Measurements from ENCODE around the gene PKDCC.
"Not testable (repeated sequence)": the region's sequence is repeated elsewhere in the genome, so short reads cannot be mapped to it uniquely, and the experiment has no call there.

PKDCC gene

GRCh38 chr2:42060028-42060427 lies 12.2 kb downstream of the PKDCC start:
- Mint-ChIP-seq H3K9me3 (no peaks in the 10 kb centered on the region), H3K27ac (no peak overlapping the region), H3K4me1 (no peaks in the 10 kb centered on the region), H3K4me3 (no peak overlapping the region), H3K27me3 (peaks cover 4 to 14% of the 10 kb centered on the region in 2 donors), H3K36me3 (no peaks in the 10 kb centered on the region)
- no peak for ATAC-seq (replicated peaks)
- DNase-seq: no peak

GRCh38 chr2:42060718-42061619 lies 13.1 kb downstream of the PKDCC start:
- DNase-seq: no peak
- no peaks in the 10 kb centered on the region for H3K36me3 Mint-ChIP-seq
- H3K9me3 Mint-ChIP-seq: no peaks in the 10 kb centered on the region
- H3K4me3 Mint-ChIP-seq: no peak overlapping the region
- ATAC-seq (replicated peaks): no peak
- no peak overlapping the region for H3K27ac Mint-ChIP-seq
- no peaks in the 10 kb centered on the region for H3K4me1 Mint-ChIP-seq
- peaks cover 4 to 14% of the 10 kb centered on the region in 2 donors for H3K27me3 Mint-ChIP-seq

GRCh38 chr2:42061839-42062238 lies 14.0 kb downstream of the PKDCC start:
- peaks cover 4 to 14% of the 10 kb centered on the region in 2 donors for H3K27me3 Mint-ChIP-seq
- no peak overlapping the region for H3K4me3 Mint-ChIP-seq
- H3K9me3 Mint-ChIP-seq: no peaks in the 10 kb centered on the region
- H3K4me1 Mint-ChIP-seq: no peaks in the 10 kb centered on the region
- H3K27ac Mint-ChIP-seq: no peak overlapping the region
- no peak for ATAC-seq (replicated peaks)
- no peaks in the 10 kb centered on the region for H3K36me3 Mint-ChIP-seq
- no peak for DNase-seq

GRCh38 chr2:42063431-42064171 lies 15.8 kb downstream of the PKDCC start:
- Mint-ChIP-seq H3K4me1 (no peaks in the 10 kb centered on the region), H3K27ac (no peak overlapping the region), H3K4me3 (no peak overlapping the region), H3K36me3 (no peaks in the 10 kb centered on the region), H3K9me3 (no peaks in the 10 kb centered on the region), H3K27me3 (peaks cover 11 to 24% of the 10 kb centered on the region in 2 donors)
- no peak for DNase-seq
- ATAC-seq (replicated peaks): no peak

- Mint-ChIP-seq H3K4me3 (no peak overlapping the region), H3K4me1 (no peaks in the 10 kb centered on the region), H3K27ac (no peak overlapping the region), H3K9me3 (no peaks in the 10 kb centered on the region), H3K27me3 (peaks cover 18 to 31% of the 10 kb centered on the region in 2 donors), H3K36me3 (no peaks in the 10 kb centered on the region)
- no peak for ATAC-seq (replicated peaks)
- DNase-seq: no peak
Measured at GRCh38 chr2:42064417-42064942, 16.7 kb downstream of the PKDCC start.

GRCh38 chr2:42065753-42066152 lies 17.9 kb downstream of the PKDCC start:
- peaks cover 22 to 43% of the 10 kb centered on the region in 2 donors for H3K27me3 Mint-ChIP-seq
- not testable (repeated sequence) for ATAC-seq (replicated peaks); H3K36me3 Mint-ChIP-seq; H3K27ac Mint-ChIP-seq; H3K9me3 Mint-ChIP-seq; H3K4me3 Mint-ChIP-seq; DNase-seq; H3K4me1 Mint-ChIP-seq

GRCh38 chr2:42067001-42067400 lies 19.2 kb downstream of the PKDCC start:
- not testable (repeated sequence) for H3K4me1 Mint-ChIP-seq; ATAC-seq (replicated peaks); H3K27ac Mint-ChIP-seq; H3K4me3 Mint-ChIP-seq; H3K36me3 Mint-ChIP-seq; DNase-seq; H3K9me3 Mint-ChIP-seq
- peaks cover 22 to 42% of the 10 kb centered on the region in 2 donors for H3K27me3 Mint-ChIP-seq

GRCh38 chr2:42067521-42067920 lies 19.7 kb downstream of the PKDCC start:
- no peaks in the 10 kb centered on the region for H3K36me3 Mint-ChIP-seq
- H3K4me1 Mint-ChIP-seq: no peaks in the 10 kb centered on the region
- H3K27ac Mint-ChIP-seq: no peak overlapping the region
- ATAC-seq (replicated peaks): no peak
- no peaks in the 10 kb centered on the region for H3K9me3 Mint-ChIP-seq
- no peak for DNase-seq
- no peak overlapping the region for H3K4me3 Mint-ChIP-seq
- peaks cover 22 to 42% of the 10 kb centered on the region in 2 donors for H3K27me3 Mint-ChIP-seq

GRCh38 chr2:42068571-42069178 lies 20.9 kb downstream of the PKDCC start:
- H3K9me3 Mint-ChIP-seq: no peaks in the 10 kb centered on the region
- no peak overlapping the region for H3K27ac Mint-ChIP-seq
- H3K4me1 Mint-ChIP-seq: no peaks in the 10 kb centered on the region
- H3K27me3 Mint-ChIP-seq: peaks cover 22 to 41% of the 10 kb centered on the region in 2 donors
- DNase-seq: no peak
- no peak overlapping the region for H3K4me3 Mint-ChIP-seq
- no peaks in the 10 kb centered on the region for H3K36me3 Mint-ChIP-seq
- no peak for ATAC-seq (replicated peaks)

- H3K27me3 Mint-ChIP-seq: peaks cover 28 to 41% of the 10 kb centered on the region in 2 donors
- ATAC-seq (replicated peaks) (no peak), DNase-seq (no peak)
- no peaks in the 10 kb centered on the region for H3K36me3 Mint-ChIP-seq
- H3K27ac Mint-ChIP-seq: no peak overlapping the region
- no peaks in the 10 kb centered on the region for H3K9me3 Mint-ChIP-seq
- H3K4me1 Mint-ChIP-seq: no peaks in the 10 kb centered on the region
- H3K4me3 Mint-ChIP-seq: no peak overlapping the region
Measured at GRCh38 chr2:42069568-42069967, 21.7 kb downstream of the PKDCC start.

GRCh38 chr2:42071791-42072190 lies 24.0 kb downstream of the PKDCC start:
- Mint-ChIP-seq H3K4me3 (no peak overlapping the region), H3K27me3 (peaks cover 28 to 47% of the 10 kb centered on the region in 2 donors), H3K27ac (no peak overlapping the region), H3K36me3 (no peaks in the 10 kb centered on the region), H3K9me3 (no peaks in the 10 kb centered on the region), H3K4me1 (no peaks in the 10 kb centered on the region)
- no peak for ATAC-seq (replicated peaks)
- DNase-seq: no peak

- Mint-ChIP-seq H3K27me3 (peaks cover 31 to 47% of the 10 kb centered on the region in 2 donors), H3K4me1 (no peaks in the 10 kb centered on the region), H3K27ac (no peak overlapping the region), H3K9me3 (no peaks in the 10 kb centered on the region), H3K4me3 (no peak overlapping the region), H3K36me3 (no peaks in the 10 kb centered on the region)
- DNase-seq: no peak
- ATAC-seq (replicated peaks): no peak
Measured at GRCh38 chr2:42072349-42073118, 24.7 kb downstream of the PKDCC start.

- H3K9me3 Mint-ChIP-seq: no peaks in the 10 kb centered on the region
- ATAC-seq (replicated peaks) (no peak), DNase-seq (no peak)
- H3K4me3 Mint-ChIP-seq: no peak overlapping the region
- no peaks in the 10 kb centered on the region for H3K4me1 Mint-ChIP-seq
- peaks cover 25 to 36% of the 10 kb centered on the region in 2 donors for H3K27me3 Mint-ChIP-seq
- no peak overlapping the region for H3K27ac Mint-ChIP-seq
- H3K36me3 Mint-ChIP-seq: no peaks in the 10 kb centered on the region
Measured at GRCh38 chr2:42073739-42074503, 26.1 kb downstream of the PKDCC start.

Data from stimulated activated naive B cell treated with anti-CD40 and anti-IgM and Interleukin-4, amounts not matched to agents 10 μg/mL and 1 μg/mL and 100 μg/mL, for 72 hours (primary cell).